Fibroblast of skin of scalp (primary cell): Measurements from ENCODE around the gene LRRC56.
"Not testable (repeated sequence)": the region's sequence is repeated elsewhere in the genome, so short reads cannot be mapped to it uniquely, and the experiment has no call there.

Experiments used
- DNase-seq: peaks from one replicate; pipeline ENCODE4 v3.0.0-alpha.2; 2013

LRRC56 gene

DNA sequence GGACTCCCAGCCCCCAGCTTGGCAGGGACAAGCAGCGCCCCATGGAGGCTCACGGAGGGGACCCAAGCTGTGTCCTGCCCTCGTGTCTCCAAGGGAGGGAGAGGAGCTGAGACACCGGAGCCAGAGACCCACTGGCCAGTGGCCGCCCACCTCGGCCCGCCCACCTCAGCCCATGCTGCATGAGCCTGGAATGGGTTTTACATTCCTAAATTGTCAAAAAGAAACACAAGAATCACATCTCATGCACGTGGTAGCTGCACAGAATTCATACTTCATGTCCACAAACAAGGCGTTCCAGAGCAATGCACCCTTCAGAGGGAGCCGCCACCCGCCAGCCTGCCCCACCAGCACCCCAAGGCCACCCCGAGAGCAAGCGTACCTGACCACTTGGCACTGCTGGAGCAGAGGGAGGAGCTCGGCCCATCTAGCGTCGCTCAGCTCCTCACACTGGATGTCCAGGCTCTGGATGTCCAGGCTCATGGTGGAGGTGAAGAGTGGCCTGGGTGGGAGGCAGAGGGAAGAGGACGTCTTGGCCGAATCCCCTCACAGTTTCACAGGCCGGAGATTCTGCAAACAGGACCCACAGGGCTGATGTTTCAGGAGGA is 35.5 kb upstream of the LRRC56 start:
- DNase-seq, result no peak

DNA sequence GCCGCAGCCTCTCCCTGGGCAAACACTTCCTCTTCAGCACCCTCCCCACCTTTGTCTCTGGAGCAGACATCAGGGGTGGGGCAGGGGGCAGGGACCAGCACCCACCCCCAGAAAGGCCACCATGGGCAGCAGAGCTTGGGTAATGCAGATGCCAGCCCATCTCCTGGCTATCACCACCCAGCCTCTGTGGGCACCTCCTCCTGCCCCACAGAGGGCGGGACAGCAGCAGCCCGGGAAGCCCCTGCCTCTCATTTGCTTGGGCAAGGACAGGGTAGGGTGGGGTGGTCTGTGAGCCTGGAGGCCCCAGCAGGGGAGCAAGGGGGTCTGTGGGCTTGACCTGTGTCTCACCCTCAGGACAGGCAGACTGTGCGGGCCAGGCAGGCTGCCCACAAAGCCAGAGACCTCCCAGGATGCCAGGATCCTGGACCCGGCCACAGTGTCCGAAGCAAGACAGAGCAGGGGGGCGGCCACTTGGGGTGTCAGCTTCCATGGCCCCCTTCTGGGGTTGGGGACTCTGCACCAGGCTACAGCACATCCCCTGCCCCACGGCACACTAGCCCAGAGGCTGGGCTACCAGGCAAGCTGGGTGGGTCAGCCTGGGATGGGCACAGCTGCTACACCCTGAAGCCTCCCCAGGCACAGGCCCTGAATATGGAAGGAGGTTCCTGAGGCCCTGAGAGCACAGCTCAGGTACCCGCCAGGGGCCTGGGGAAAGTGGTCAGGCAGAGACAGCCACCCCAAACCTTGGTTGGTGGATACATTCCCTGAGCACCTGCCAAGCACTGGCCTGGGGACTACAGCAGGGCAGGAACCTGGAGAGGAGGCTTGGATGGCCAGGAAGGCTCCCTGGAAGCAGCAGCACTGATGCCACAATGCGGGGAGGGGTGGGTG is 34.8 kb upstream of the LRRC56 start:
- no peak for DNase-seq

GRCh38 chr11:503179-503981 is 33.9 kb upstream of the LRRC56 start:
- peak; percentile 29 for DNase-seq

DNA sequence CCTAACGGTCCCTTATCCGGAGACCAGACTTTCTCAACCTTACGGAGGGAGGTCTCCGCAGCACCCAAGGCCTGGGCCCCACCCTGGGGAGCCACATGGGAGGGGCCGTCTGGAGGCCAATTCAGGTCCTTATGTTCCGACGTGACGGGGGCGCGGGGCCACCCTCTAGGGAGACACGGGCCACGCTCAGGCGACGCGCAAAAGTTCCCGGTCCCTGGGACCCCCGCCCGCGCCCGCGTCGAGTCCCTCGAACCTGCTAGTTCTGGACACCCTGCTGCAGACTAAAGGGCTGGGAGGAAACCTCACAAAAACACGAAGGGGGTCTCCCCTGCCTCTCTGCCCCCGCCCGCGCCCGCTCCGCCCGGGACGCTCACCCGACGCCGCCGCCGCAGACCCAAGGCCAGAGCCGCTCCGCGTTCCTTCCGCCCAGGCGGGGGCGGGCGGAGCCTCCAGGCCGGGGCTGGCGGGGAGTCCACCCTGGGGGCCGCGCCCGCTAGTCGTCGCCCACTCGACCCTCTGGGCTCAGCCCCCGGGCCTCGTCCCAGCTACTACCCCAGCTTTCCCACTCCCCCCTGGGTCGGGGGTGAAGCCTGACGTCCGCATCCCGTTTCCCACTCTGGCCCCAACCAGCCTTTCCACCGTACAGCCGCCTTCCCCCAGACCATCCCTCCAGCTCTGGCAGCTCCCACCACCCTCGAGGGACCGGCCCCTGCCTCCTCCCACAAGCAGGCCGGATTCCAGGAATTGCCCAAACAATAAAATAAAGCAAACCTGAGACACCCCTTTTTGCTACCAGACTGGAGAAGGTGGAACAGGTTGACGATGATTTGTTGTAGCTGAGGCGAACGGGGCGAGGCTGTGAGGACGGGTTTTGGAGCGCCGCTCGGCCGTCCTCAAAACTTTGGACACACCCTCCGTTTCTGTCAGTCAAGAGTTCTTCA is 33.0 kb upstream of the LRRC56 start:
- DNase-seq, result peak; percentile 33

GRCh38 chr11:504994-505344 is 32.4 kb upstream of the LRRC56 start:
- no peak for DNase-seq

GRCh38 chr11:506238-506994 is 30.9 kb upstream of the LRRC56 start:
- DNase-seq, result peak; percentile 98

DNA sequence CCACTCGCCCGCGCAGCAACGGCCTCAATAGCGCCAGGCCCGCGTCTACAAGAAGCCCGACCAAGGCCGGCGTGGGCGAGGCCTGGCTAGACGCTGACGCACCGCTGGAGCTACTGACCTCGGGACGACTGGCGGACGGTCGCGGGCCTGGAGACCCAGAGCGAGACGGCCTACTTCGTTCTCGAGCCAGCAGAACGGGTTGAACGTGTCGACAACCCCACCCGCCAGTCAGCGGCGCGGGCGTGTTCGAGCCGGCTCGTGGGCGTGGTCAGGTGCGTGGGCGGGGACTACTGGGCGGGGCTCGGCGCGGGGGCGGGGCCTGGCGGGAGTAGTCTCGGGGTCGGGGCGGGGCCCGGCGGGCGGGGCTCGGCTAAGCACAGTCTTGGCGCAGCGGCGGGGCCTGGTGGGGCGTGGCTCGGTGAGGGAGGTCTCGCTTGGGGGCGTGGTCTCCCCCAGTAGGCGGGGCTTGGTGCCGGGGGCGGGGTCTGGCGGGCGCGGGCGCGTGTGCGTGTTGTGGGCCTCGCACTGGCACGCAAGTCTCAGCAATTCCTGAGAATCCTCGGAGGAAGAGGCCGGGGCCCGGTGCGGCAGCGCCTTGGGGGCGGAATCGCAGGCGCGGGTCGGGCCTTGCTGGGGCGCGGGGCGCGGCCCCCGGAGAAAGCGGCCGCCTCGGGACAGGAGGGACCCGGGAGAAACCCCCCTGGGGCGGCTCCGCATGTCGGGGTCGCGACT is 30.2 kb upstream of the LRRC56 start, which contains the start of gene RNH1:
TSS of gene RNH1 (minus strand) at position 248 of the 732 bp plus-strand sequence. CDS start 5,080 bp downstream, outside the sequence.
- DNase-seq, result peak; percentile 97

DNA sequence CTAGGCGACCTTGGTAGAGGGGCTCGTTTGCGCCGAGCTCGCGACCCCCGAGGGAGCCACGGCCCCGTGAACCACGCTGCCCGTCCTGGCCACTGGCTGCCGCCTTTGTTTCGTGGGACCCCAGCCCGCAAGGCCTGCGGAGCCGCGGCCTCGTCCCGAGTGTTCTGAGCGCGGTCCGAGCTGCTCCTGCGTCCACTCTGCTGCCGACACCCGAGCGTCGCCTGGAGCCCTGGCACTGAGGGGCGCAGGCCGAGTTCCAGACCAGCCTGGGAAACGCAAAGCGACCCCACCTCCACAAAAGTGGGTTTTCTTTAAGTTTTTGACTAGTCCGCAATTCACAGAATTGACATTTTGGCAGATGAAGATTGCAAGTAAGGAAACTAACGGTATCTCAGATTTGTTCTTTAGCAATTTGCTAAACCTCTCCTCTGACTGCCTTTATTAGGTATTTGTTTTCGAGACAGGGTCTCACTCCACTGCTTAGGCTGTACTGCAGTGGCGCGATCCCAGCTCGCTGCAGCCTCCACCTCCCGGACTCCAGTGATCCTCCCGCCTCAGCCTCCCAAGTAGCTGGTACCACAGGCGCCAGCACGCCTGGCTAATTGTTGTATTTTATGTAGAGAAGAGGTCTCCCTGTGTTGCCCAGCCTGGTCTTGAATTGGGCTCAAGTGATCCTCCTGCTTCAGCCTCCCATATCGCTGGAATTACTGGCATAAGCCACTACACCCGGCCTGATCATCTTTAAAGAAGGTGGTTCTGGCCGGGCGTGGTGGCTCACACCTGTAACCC is 29.4 kb upstream of the LRRC56 start:
- no peak for DNase-seq

GRCh38 chr11:508956-509355 is 28.4 kb upstream of the LRRC56 start:
- no peak for DNase-seq

- DNase-seq, result no peak
These were observed 24.3 kb upstream of the LRRC56 start for GRCh38 chr11:512761-513595.

DNA sequence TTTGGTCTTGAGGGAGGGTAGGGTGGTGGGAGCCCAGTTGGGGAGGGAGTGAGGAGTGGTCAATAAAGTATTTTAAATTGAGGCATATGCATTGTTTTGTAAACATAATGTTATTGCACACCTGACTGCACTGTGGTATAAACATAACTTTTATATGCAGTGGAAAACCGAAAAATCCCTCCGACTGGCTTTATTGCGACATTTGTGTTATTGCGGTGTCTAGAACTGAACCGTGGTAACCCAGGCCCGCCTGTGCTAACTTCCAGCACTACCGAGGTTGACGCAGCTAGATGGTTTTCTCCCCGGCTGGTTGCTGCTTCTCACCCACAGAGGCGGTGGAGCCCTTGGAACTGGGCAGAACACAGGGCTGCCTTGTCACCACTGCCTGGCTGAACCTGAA is 22.7 kb upstream of the LRRC56 start:
- DNase-seq, result no peak

GRCh38 chr11:515131-515530 is 22.2 kb upstream of the LRRC56 start:
- DNase-seq, result no peak

DNA sequence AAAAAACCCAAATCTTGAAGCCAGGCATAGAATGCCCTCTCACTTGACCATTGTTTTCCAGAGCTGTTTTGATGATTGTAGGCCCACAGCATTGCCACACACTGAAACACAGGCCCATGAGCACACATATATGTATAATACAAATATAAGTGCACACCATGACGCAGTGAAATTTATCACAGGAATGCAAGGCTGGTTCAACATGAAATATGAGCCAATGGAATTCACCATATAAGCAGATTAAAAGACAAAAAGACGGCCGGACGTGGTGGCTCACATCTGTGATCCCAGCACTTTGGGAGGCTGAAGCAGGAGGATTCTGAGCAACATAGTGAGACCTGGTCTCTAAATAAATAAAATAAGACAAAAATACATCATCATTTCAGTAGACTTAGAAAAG is 20.9 kb upstream of the LRRC56 start:
- DNase-seq, result no peak

DNA sequence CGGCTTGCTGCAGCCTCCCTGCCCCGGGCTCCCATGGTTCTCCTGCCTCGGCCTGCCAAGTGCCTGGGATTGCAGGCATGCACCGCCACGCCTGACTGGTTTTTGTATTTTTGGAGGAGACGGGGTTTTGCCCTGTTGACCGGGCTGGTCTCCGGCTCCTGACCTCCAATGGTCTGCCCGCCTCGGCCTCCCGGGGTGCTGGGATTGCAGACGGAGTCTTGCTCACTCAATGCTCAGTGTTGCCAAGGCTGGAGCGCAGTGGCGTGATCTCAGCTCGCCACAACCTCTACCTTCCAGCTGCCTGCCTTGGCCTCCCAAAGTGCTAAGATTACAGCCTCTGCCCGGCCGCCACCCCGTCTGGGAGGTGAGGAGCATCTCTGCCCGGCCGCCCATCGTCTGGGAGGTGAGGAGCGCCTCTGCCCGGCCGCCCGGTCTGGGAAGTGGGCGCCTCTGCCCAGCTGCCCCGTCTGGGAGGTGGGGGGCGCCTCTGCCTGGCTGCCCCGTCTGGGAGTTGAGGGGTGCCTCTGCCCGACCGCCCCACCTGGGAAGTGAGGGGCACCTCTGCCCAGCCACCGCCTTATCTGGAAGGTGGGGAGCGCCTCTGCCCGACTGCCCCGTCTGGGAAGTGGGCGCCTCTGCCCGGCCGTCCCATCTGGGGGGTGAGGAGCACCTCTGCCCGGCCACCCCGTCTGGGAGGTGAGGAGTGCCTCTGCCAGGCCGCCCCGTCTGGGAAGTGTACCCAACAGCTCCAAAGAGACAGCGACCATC is 20.2 kb upstream of the LRRC56 start:
- not testable (repeated sequence) for DNase-seq

- DNase-seq, result peak; percentile 86
These were observed 18.7 kb upstream of the LRRC56 start for GRCh38 chr11:518463-519202.

DNA sequence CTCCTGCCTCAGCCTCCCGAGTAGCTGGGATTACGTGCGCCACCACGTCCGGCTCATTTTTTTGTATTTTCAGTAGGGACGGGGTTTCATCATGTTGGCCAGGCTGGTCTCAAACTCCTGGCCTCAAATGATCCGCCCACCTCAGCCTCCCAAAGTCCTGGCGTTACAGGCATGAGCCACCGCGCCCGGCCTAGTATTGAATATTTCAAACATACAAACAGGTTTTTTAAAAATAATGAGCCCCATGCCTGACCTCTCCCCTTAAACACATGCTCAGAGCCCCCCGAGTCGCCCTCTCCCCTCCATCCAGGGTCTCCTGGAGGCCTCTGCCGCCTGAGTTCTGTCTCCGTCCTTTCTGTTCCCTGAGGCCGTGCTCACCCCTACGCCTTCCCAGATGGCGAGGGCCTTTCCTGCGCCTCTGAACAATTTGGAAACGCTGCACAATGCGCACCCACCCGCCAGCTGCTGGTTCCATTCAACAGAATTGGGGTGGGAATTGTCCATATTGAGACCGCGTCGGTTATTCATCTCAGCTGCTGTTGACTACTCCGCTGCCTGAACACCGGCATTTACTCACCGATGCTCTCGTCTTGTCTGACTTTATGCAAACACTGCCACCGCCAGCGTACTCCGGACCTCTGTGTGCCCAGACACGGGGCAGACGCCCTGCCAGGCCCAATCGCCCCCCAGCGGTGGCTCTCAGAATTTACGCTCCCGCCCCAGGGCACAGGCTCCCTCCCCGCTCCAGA is 16.7 kb upstream of the LRRC56 start:
- no peak for DNase-seq
